ENCODE measurements around the gene MOCS2.

DNA sequence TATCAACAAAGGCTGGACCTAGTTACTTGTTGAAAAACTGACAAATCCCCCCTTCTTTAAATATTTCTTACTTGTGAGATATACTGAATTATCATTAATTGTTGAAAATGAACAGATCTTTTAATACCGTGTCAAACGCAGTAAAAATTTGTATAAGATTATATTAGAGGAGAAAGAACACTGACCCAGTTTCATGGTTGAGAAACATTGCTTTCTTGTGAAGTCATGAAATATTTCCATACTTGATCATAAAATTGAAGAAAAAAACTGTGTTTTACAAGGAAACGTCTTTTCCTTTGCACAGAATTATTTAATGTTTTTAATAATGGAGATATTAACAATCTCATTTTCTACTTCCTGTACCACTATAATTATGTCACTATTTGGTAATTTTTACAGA is 45.8 kb downstream of the MOCS2 start:
- TF ChIP-seq, protein P1, sequence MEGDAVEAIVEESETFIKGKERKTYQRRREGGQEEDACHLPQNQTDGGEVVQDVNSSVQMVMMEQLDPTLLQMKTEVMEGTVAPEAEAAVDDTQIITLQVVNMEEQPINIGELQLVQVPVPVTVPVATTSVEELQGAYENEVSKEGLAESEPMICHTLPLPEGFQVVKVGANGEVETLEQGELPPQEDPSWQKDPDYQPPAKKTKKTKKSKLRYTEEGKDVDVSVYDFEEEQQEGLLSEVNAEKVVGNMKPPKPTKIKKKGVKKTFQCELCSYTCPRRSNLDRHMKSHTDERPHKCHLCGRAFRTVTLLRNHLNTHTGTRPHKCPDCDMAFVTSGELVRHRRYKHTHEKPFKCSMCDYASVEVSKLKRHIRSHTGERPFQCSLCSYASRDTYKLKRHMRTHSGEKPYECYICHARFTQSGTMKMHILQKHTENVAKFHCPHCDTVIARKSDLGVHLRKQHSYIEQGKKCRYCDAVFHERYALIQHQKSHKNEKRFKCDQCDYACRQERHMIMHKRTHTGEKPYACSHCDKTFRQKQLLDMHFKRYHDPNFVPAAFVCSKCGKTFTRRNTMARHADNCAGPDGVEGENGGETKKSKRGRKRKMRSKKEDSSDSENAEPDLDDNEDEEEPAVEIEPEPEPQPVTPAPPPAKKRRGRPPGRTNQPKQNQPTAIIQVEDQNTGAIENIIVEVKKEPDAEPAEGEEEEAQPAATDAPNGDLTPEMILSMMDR (IDR thresholded peaks at IDR 0.05; ENCODE audit: poor library complexity) = no peak
- TF ChIP-seq EZH2phosphoT487 (IDR thresholded peaks at IDR 0.05; ENCODE audit: low read depth, severe bottlenecking, unreplicated experiment) = no peak

All from hepatocyte (in vitro differentiated cells).